GM23338 (cell line): Measurements from ENCODE around the gene SFN. TPM values are rescaled to one million over a fixed set of nuclear protein-coding genes. Genes with fewer than 3 reads are reported as not detected.
"Not testable (repeated sequence)": the region's sequence is repeated elsewhere in the genome, so short reads cannot be mapped to it uniquely, and the experiment has no call there.

Experiments used
- ATAC-seq: fragments of 200-7000 bp; cut with Tn5 transposase; 3 replicates; pipeline ENCODE4 v1.9.1; 2020
- DNase-seq: peaks from one replicate; pipeline ENCODE4 v3.0.0-alpha.2; 2015; ENCODE audit warnings: low spot score
- H2AFZ ChIP-seq: fragments of 200-600 bp; sonication (generic); 2 replicates; pipeline ENCODE4 v1.8.0; 2016; ENCODE audit warnings: antibody characterized with exemption, mild to moderate bottlenecking, moderate library complexity
- H3F3A ChIP-seq: fragments of 200-600 bp; sonication (generic); replicated peaks from 2 replicates; pipeline ENCODE4 v1.8.0; 2017; ENCODE audit warnings: antibody characterized with exemption, mixed run types, low read depth
- H3K27ac ChIP-seq: fragments of 200-600 bp; sonication (generic); 2 replicates; pipeline ENCODE4 v1.6.1; 2016; ENCODE audit warnings: low read depth
- H3K27me3 ChIP-seq: fragments of 200-600 bp; sonication (generic); 2 replicates; pipeline ENCODE4 v1.8.0; 2016; ENCODE audit warnings: mild to moderate bottlenecking, mixed run types, moderate library complexity; ENCODE audit not compliant: insufficient read depth
- H3K36me3 ChIP-seq: fragments of 200-600 bp; sonication (generic); 2 replicates; pipeline ENCODE4 v1.8.0; 2016; ENCODE audit warnings: mild to moderate bottlenecking; ENCODE audit not compliant: insufficient read depth
- H3K4me1 ChIP-seq: fragments of 200-600 bp; sonication (generic); 2 replicates; pipeline ENCODE4 v1.8.0; 2016; ENCODE audit warnings: mild to moderate bottlenecking, moderate library complexity; ENCODE audit not compliant: insufficient read depth
- H3K4me2 ChIP-seq: fragments of 200-600 bp; sonication (generic); 2 replicates; pipeline ENCODE4 v1.7.1; 2017; ENCODE audit warnings: mixed run types
- H3K4me3 ChIP-seq: fragments of 200-600 bp; sonication (generic); 2 replicates; pipeline ENCODE4 v1.6.1; 2016; ENCODE audit warnings: mixed run types
- H3K79me2 ChIP-seq: fragments of 200-600 bp; sonication (generic); replicated peaks from 2 replicates; pipeline ENCODE4 v1.8.0; 2017; ENCODE audit warnings: mild to moderate bottlenecking; ENCODE audit not compliant: insufficient read depth
- H3K9me2 ChIP-seq: fragments of 200-600 bp; sonication (generic); 2 replicates; pipeline ENCODE4 v1.8.0; 2017; ENCODE audit not compliant: insufficient read depth
- H4K20me1 ChIP-seq: fragments of 200-600 bp; sonication (generic); replicated peaks from 2 replicates; pipeline ENCODE4 v1.8.0; 2017; ENCODE audit warnings: mild to moderate bottlenecking; ENCODE audit not compliant: insufficient read depth
- H3K27ac Mint-ChIP-seq: 2 replicates; pipeline ENCODE4 v1.8.0; 2020; ENCODE audit warnings: inconsistent platforms, mild to moderate bottlenecking, moderate library complexity, mixed read lengths
- H3K27me3 Mint-ChIP-seq: 3 replicates; pipeline ENCODE4 v1.8.0; 2022; ENCODE audit warnings: low read depth, mild to moderate bottlenecking, moderate library complexity, mixed read lengths, inconsistent platforms; ENCODE audit not compliant: insufficient read depth, poor library complexity
- H3K36me3 Mint-ChIP-seq: 3 replicates; pipeline ENCODE4 v1.8.0; 2021; ENCODE audit warnings: low read depth, mild to moderate bottlenecking, inconsistent platforms, moderate library complexity, mixed read lengths
- H3K4me1 Mint-ChIP-seq: 3 replicates; pipeline ENCODE4 v1.8.0; 2020; ENCODE audit warnings: mild to moderate bottlenecking, inconsistent platforms, mixed read lengths
- H3K4me3 Mint-ChIP-seq: 3 replicates; pipeline ENCODE4 v1.8.0; 2021; ENCODE audit warnings: moderate library complexity, mild to moderate bottlenecking, inconsistent platforms, mixed read lengths
- H3K9me3 Mint-ChIP-seq: 3 replicates; pipeline ENCODE4 v1.8.0; 2020; ENCODE audit warnings: moderate library complexity, mild to moderate bottlenecking, inconsistent platforms, mixed read lengths
- CREB1 ChIP-seq: fragments of 250-450 bp; sonication (Bioruptor Pico); IDR thresholded peaks from 2 replicates; pipeline ENCODE4 v1.5.0; 2020; ENCODE audit warnings: low read depth, mild to moderate bottlenecking, moderate library complexity
- ETS1 ChIP-seq: IDR thresholded peaks from 2 replicates; pipeline ENCODE4 v1.6.1; 2016; ENCODE audit warnings: antibody characterized with exemption
- EZH2 ChIP-seq: fragments of 200-600 bp; sonication (generic); IDR thresholded peaks from one replicate; pipeline ENCODE4 v1.8.0; 2017; ENCODE audit warnings: antibody characterized with exemption, mild to moderate bottlenecking, low read depth; ENCODE audit not compliant: unreplicated experiment
- EZH2phosphoT487 ChIP-seq: fragments of 200-600 bp; sonication (generic); IDR thresholded peaks from one replicate; pipeline ENCODE4 v1.8.1; 2018; ENCODE audit warnings: antibody characterized with exemption; ENCODE audit not compliant: unreplicated experiment
- JUNB ChIP-seq: IDR thresholded peaks from one replicate; pipeline ENCODE4 v1.6.1; 2016; ENCODE audit warnings: antibody characterized with exemption; ENCODE audit not compliant: unreplicated experiment
- NANOG ChIP-seq: IDR thresholded peaks from 2 replicates; pipeline ENCODE4 v1.6.1; 2016; ENCODE audit warnings: antibody characterized with exemption, borderline replicate concordance
- POLR2AphosphoS5 ChIP-seq: IDR thresholded peaks from 2 replicates; pipeline ENCODE4 v1.6.1; 2016; ENCODE audit warnings: antibody characterized with exemption, low read depth
- REST ChIP-seq: IDR thresholded peaks from one replicate; pipeline ENCODE4 v1.6.1; 2018; ENCODE audit warnings: antibody characterized with exemption; ENCODE audit not compliant: unreplicated experiment
- STAT1 ChIP-seq: IDR thresholded peaks from one replicate; pipeline ENCODE4 v1.6.1; 2016; ENCODE audit warnings: antibody characterized with exemption; ENCODE audit not compliant: unreplicated experiment
- ZNF114 ChIP-seq: fragments of 250-450 bp; sonication (Bioruptor Pico); IDR thresholded peaks from 2 replicates; pipeline ENCODE4 v1.5.0; 2020; ENCODE audit warnings: mild to moderate bottlenecking, moderate library complexity
- ZNF462 ChIP-seq: fragments of 250-450 bp; sonication (Bioruptor Pico); IDR thresholded peaks from 2 replicates; pipeline ENCODE4 v1.5.0; 2020; ENCODE audit warnings: mild to moderate bottlenecking, moderate library complexity
- polyA plus RNA-seq: library from polyadenylated mRNA; unstranded; fragments of >200 nt; fragmentation: Nextera tagmentation; extraction: Ambion mirVana; gene quantifications from 2 replicates; pipeline ENCODE4 v1.2.1, GENCODE V29; 2016
- total RNA-seq: library from RNA; depleted of rRNA; stranded (reverse); fragments of >200 nt; shearing (Covaris generic); gene quantifications from 2 replicates; pipeline ENCODE4 v1.2.3, GENCODE V29; 2014

SFN gene
- total and polyA plus RNA-seq, 2 experiments from 2014 or later, result 1.8 to 2.6 TPM

- H3K27me3 ChIP-seq, H3F3A ChIP-seq: not testable (repeated sequence)
Observed at GRCh38 chr1:26837665-26838064, 25.3 kb upstream of the SFN start.

GRCh38 chr1:26838474-26839338, 24.2 kb upstream of the SFN start:
- H3K27me3 Mint-ChIP-seq, result peaks cover 5% of the 10 kb centered on the region
- Histone ChIP-seq H4K20me1 (peaks cover 9% of the 10 kb centered on the region), H2AFZ (no peak overlapping the region), H3K4me2 (no peak overlapping the region), H3K4me1 (no peaks in the 10 kb centered on the region), H3F3A (no peaks in the 10 kb centered on the region), H3K79me2 (no peaks in the 10 kb centered on the region), H3K36me3 (0 out of 2 replicates have a peak, but pooled peaks cover 5% of the 10 kb centered on the region), H3K27me3 (no peaks in the 10 kb centered on the region), H3K9me2 (no peaks in the 10 kb centered on the region), H3K27ac (no peak overlapping the region), H3K4me3 (no peak overlapping the region)
- DNase-seq, result no peak
- no peaks in the 10 kb centered on the region for H3K4me1 Mint-ChIP-seq
- ATAC-seq, result no peak
- H3K36me3 Mint-ChIP-seq, result peaks cover 42% of the 10 kb centered on the region
- H3K9me3 Mint-ChIP-seq, result no peaks in the 10 kb centered on the region
- no peak overlapping the region for H3K4me3 Mint-ChIP-seq
- H3K27ac Mint-ChIP-seq, result no peak overlapping the region
- no peak for TF ChIP-seq ZNF462 (CRISPR knock-in tag)
- TF ChIP-seq EZH2, result no peak
- TF ChIP-seq REST, result no peak
- no peak for TF ChIP-seq JUNB
- no peak for TF ChIP-seq ZNF114 (CRISPR knock-in tag)
- no peak for TF ChIP-seq STAT1
- no peak for TF ChIP-seq EZH2phosphoT487
- TF ChIP-seq ETS1, result no peak
- TF ChIP-seq POLR2AphosphoS5, result no peak
- no peak for TF ChIP-seq CREB1 (CRISPR knock-in tag)
- no peak for TF ChIP-seq NANOG

More at GRCh38 chr1:26837665-26838064, 25.3 kb upstream of the SFN start:
- not testable (repeated sequence) for H3K4me3 ChIP-seq, H3K4me1 Mint-ChIP-seq, H3K9me2 ChIP-seq, ATAC-seq, H3K4me2 ChIP-seq, H3K4me3 Mint-ChIP-seq, H3K27me3 Mint-ChIP-seq, H3K79me2 ChIP-seq, H3K4me1 ChIP-seq, DNase-seq, H3K27ac ChIP-seq, H3K9me3 Mint-ChIP-seq, H2AFZ ChIP-seq, H3K27ac Mint-ChIP-seq
- Histone ChIP-seq H4K20me1 (peaks cover 13% of the 10 kb centered on the region), H3K36me3 (0 out of 2 replicates have a peak, but pooled peaks cover 11% of the 10 kb centered on the region)
- peaks cover 50% of the 10 kb centered on the region for H3K36me3 Mint-ChIP-seq
